Peyer's patch (tissue), 4 donors: ENCODE data around the gene GNG7.

ENCODE experiments used
- CTCF ChIP-seq, 6 experiments: fragments of 450-650 bp in 4 of 6; fragments of 200-600 bp in 2 of 6; sonication (generic) in 1 of 6; IDR thresholded peaks; one replicate each; pipeline ENCODE4 v1.5.1; 2017 to 2019; ENCODE audit warnings: antibody characterized with exemption in 6 of 6, mild to moderate bottlenecking in 3 of 6, moderate library complexity in 1 of 6
- POLR2A ChIP-seq, 2 donors: fragments of 450-650 bp; IDR thresholded peaks; one replicate each; pipeline ENCODE4 v1.5.1; 2017; ENCODE audit warnings: antibody characterized with exemption in 2 of 2, mild to moderate bottlenecking in 2 of 2, moderate library complexity in 2 of 2

GRCh38 chr19:2487842-2488241 is 214.7 kb downstream of the GNG7 start:
- TF ChIP-seq CTCF (IDR thresholded peaks at IDR 0.05), result no peak
- no peak for TF ChIP-seq POLR2A (IDR thresholded peaks at IDR 0.05)
